Heart right ventricle (tissue), 16 donors: ENCODE results near the gene GPER1. TPM values are rescaled to one million over a fixed set of nuclear protein-coding genes. Genes with fewer than 3 reads are reported as not detected.

Source experiments
- ATAC-seq, 8 donors: fragments of 200-7000 bp; cut with Tn5 transposase; one replicate each; pipeline ENCODE4 v1.9.1; 2020; ENCODE audit warnings: mild to moderate bottlenecking in 8 of 8, moderate library complexity in 8 of 8, moderate number of reproducible peaks in 1 of 8
- DNase-seq, 2 donors: peaks; one replicate each; pipeline ENCODE4 v3.0.0-alpha.2; 2020
- H3K27ac ChIP-seq, 10 donors: fragments of 200-600 bp; sonication (generic) in 2 of 10; one replicate each; pipeline versions ENCODE4 v1.5.0 to v1.8.0; 2020 to 2022; ENCODE audit warnings: mild to moderate bottlenecking in 3 of 10
- H3K27me3 ChIP-seq, 7 donors: fragments of 200-600 bp; one replicate each; pipeline ENCODE4 v1.8.0; 2021 to 2022; ENCODE audit warnings: mild to moderate bottlenecking in 2 of 7
- H3K36me3 ChIP-seq, 9 donors: fragments of 200-600 bp; sonication (generic) in 1 of 9; one replicate each; pipeline versions ENCODE4 v1.5.0 to v1.8.0; 2020 to 2022; ENCODE audit warnings: mild to moderate bottlenecking in 2 of 9
- H3K4me1 ChIP-seq, 9 donors: fragments of 200-600 bp; sonication (generic) in 1 of 9; one replicate each; pipeline versions ENCODE4 v1.5.0 to v1.8.0; 2020 to 2022; ENCODE audit warnings: mild to moderate bottlenecking in 4 of 9
- H3K4me3 ChIP-seq, 10 donors: fragments of 200-600 bp; sonication (generic) in 2 of 10; one replicate each; pipeline versions ENCODE4 v1.5.0 to v1.8.0; 2020 to 2022; ENCODE audit warnings: mild to moderate bottlenecking in 7 of 10, moderate library complexity in 2 of 10
- H3K9me3 ChIP-seq, 11 donors: fragments of 200-600 bp in 10 of 11; sonication (generic) in 2 of 11; one replicate each; pipeline versions ENCODE4 v1.5.0 to v1.8.0; 2013 to 2022; ENCODE audit warnings: mild to moderate bottlenecking in 2 of 11, control low read depth in 1 of 11, moderate library complexity in 1 of 11
- CTCF ChIP-seq, 9 donors: fragments of 200-600 bp; sonication (generic) in 2 of 9; IDR thresholded peaks; one replicate each; pipeline versions ENCODE4 v1.5.0 to v1.8.0; 2021 to 2022; ENCODE audit warnings: antibody characterized with exemption in 9 of 9, mild to moderate bottlenecking in 5 of 9, moderate library complexity in 1 of 9
- WGBS, 2 donors: extraction: QIAGEN DNeasy Blood & Tissue Kit; methylation state at CpG; one replicate each; pipeline ENCODE4 v1.1.7; 2013; ENCODE audit warnings: inconsistent platforms in 1 of 2; 5-methylcytosine and 5-hydroxymethylcytosine counted together
- intact Hi-C, 10 donors: fragments of 100-400 bp; cut with DNase I; formaldehyde crosslinking; loops; one replicate each; pipeline versions ENCODE4 v1.11.1 to v1.14.2; 2022
- polyA plus RNA-seq, 2 donors: library from polyadenylated mRNA; stranded (reverse); fragments of 200-250 nt; gene quantifications; one replicate each; pipeline ENCODE4 v1.2.3, GENCODE V29; 2013
- total RNA-seq, 10 donors: library from RNA; stranded (reverse); fragmentation: NEBNext Ultra II Directional in 3 of 10; extraction: Animal tissue kit (Norgen Biotek cat#: 25700) in 3 of 10; gene quantifications; one replicate each; pipeline versions ENCODE4 v1.2.1 to v1.2.4, GENCODE V29; 2021 to 2023
- donor health status: Arrhythmogenic right ventricular cardiomyopathy.
- donor health status: ischemic (EF 13 %, LVEDD 7.1; RV severe dilation, severe dysfunction).
- donor health status: healthy with polysubstance abuse.
- donor health status: DM: no; HTN: yes; CAD: no.
- donor health status: DM: no; HTN: no; CAD: no.
- donor health status: ischemic (EF 25% LVEDD 6.9; RV normal size, moderate dysfunction).
- donor health status: ischemic (EF 25% LVEDD 5.7; RV mildly dilated, moderate dysfunction).
- donor health status: healthy.
- donor health status: DM: yes; HTN: yes; CAD: no.
- donor health status: Ischemic cardiomyopathy.
- donor health status: ischemic (EF 35%, LVEDD 5.7; RV mildly dilated, moderate dysfunction).
- donor health status: nonischemic (EF 11% LVEDD 7.7; RV severe dilation, severe dysfunction).
- donor health status: DM: yes; HTN: yes; CAD: no.
- donor health status: PGD.
- donor health status: ischemic (EF 29% LVEDD 5.4; RV normal size, mild dysfunction).
- donor health status: nonischemic (EF 23%, LVEDD 6.1; RV moderate dilation, normal function).

Gene GPER1
- total and polyA plus RNA-seq, 12 donors = 1.1 to 4.7 (median 1.9) TPM

- 22 to 26% methylated on average over 15 of the region's 15 CpGs for WGBS, 2 donors
- H3K4me3 ChIP-seq = peak overlapping the region; percentile 25 to 61 (median 48)
These were observed 32.4 kb upstream of the GPER1 start for GRCh38 chr7:1055491-1055955.

GRCh38 chr7:1055956-1056784 is 31.7 kb upstream of the GPER1 start:
- H3K4me3 ChIP-seq = peak overlapping the region in 9 of 10 donors; percentile 34 to 61 (median 49)
- H3K27me3 ChIP-seq = peaks cover 0 to 16% (median 0%) of the 10 kb centered on the region in 7 donors
- no peaks in the 10 kb centered on the region for H3K9me3 ChIP-seq
- intact Hi-C loops = no loop called here
- H3K27ac ChIP-seq = peak overlapping the region; percentile 69 to 95 (median 88)
- 50 to 54% methylated on average over 36 of the region's 36 CpGs for WGBS, 2 donors
- peak in 1 of 2 donors; percentile 57 for DNase-seq
- peaks cover 32 to 76% (median 71%) of the 10 kb centered on the region in 9 donors for H3K4me1 ChIP-seq
- no peak for TF ChIP-seq CTCF (IDR thresholded peaks at IDR 0.05)
- peak; percentile 13 to 37 (median 22) for ATAC-seq
- H3K36me3 ChIP-seq = peaks cover 0 to 22% (median 3%) of the 10 kb centered on the region in 9 donors

More at GRCh38 chr7:1055491-1055955, 32.4 kb upstream of the GPER1 start:
- no peak for TF ChIP-seq CTCF (IDR thresholded peaks at IDR 0.05)
- peak overlapping the region; percentile 69 to 95 (median 88) for H3K27ac ChIP-seq
- peaks cover 0 to 16% (median 0%) of the 10 kb centered on the region in 7 donors for H3K27me3 ChIP-seq
- DNase-seq = no peak
- intact Hi-C loops = no loop called here
- ATAC-seq = peak in 2 of 8 donors; percentile 1
- peaks cover 0 to 22% (median 3%) of the 10 kb centered on the region in 9 donors for H3K36me3 ChIP-seq
- H3K4me1 ChIP-seq = peaks cover 35 to 76% (median 71%) of the 10 kb centered on the region in 9 donors
- no peaks in the 10 kb centered on the region for H3K9me3 ChIP-seq

GRCh38 chr7:1056785-1057410 is 31.0 kb upstream of the GPER1 start:
- Histone ChIP-seq H3K4me1 (peaks cover 31 to 69% (median 65%) of the 10 kb centered on the region in 9 donors), H3K27ac (peak overlapping the region in 4 of 10 donors; percentile 73 to 95 (median 91)), H3K36me3 (peaks cover 0 to 22% (median 3%) of the 10 kb centered on the region in 9 donors), H3K4me3 (peak overlapping the region in 3 of 10 donors; percentile 49 to 61 (median 53)), H3K9me3 (no peaks in the 10 kb centered on the region), H3K27me3 (peaks cover 0 to 16% (median 0%) of the 10 kb centered on the region in 7 donors)
- no peak for TF ChIP-seq CTCF (IDR thresholded peaks at IDR 0.05)
- no peak for ATAC-seq
- intact Hi-C loops = no loop called here
- WGBS, 2 donors = 81% methylated on average over 26 to 27 of the region's 27 CpGs
- no peak for DNase-seq
